ENCODE results near the gene MYO3A.

GRCh38 chr10:25982107-25982506, 48.1 kb downstream of the MYO3A start:
- TF ChIP-seq, protein P1, sequence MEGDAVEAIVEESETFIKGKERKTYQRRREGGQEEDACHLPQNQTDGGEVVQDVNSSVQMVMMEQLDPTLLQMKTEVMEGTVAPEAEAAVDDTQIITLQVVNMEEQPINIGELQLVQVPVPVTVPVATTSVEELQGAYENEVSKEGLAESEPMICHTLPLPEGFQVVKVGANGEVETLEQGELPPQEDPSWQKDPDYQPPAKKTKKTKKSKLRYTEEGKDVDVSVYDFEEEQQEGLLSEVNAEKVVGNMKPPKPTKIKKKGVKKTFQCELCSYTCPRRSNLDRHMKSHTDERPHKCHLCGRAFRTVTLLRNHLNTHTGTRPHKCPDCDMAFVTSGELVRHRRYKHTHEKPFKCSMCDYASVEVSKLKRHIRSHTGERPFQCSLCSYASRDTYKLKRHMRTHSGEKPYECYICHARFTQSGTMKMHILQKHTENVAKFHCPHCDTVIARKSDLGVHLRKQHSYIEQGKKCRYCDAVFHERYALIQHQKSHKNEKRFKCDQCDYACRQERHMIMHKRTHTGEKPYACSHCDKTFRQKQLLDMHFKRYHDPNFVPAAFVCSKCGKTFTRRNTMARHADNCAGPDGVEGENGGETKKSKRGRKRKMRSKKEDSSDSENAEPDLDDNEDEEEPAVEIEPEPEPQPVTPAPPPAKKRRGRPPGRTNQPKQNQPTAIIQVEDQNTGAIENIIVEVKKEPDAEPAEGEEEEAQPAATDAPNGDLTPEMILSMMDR (IDR thresholded peaks at IDR 0.05) = no peak
- no peak for TF ChIP-seq POLR2A (IDR thresholded peaks at IDR 0.05)
- no peak for TF ChIP-seq EP300 (IDR thresholded peaks at IDR 0.05)

Data from tibial nerve (tissue), 4 donors.